Sigmoid colon (tissue), 7 donors: ENCODE data around the gene UBE3B. TPM values are rescaled to one million over a fixed set of nuclear protein-coding genes. Genes with fewer than 3 reads are reported as not detected.

Experiments
- DNase-seq: peaks from one replicate; pipeline ENCODE4 v3.0.0-alpha.2; 2019
- H3K27ac ChIP-seq, 4 donors: fragments of 200-600 bp; sonication (generic); one replicate each; pipeline ENCODE4 v1.5.1; 2016 to 2019; ENCODE audit warnings: mild to moderate bottlenecking in 1 of 4
- H3K27me3 ChIP-seq, 3 donors: fragments of 200-600 bp; sonication (generic); one replicate each; pipeline ENCODE4 v1.5.1; 2019; ENCODE audit warnings: mild to moderate bottlenecking in 1 of 3
- H3K36me3 ChIP-seq, 4 donors: fragments of 200-600 bp; sonication (generic); one replicate each; pipeline ENCODE4 v1.5.1; 2016 to 2019
- H3K4me1 ChIP-seq, 4 donors: fragments of 200-600 bp; sonication (generic); one replicate each; pipeline ENCODE4 v1.5.1; 2017 to 2019
- H3K4me3 ChIP-seq, 4 donors: fragments of 200-600 bp; sonication (generic); one replicate each; pipeline ENCODE4 v1.5.1; 2017 to 2019; ENCODE audit warnings: mild to moderate bottlenecking in 2 of 4, moderate library complexity in 1 of 4
- H3K9me3 ChIP-seq, 4 donors: fragments of 200-600 bp in 3 of 4; sonication (generic) in 3 of 4; one replicate each; pipeline versions ENCODE4 v1.5.1 to v1.6.1; 2013 to 2019
- CTCF ChIP-seq, 4 experiments: fragments of 450-650 bp in 3 of 4; fragments of 200-600 bp in 1 of 4; IDR thresholded peaks; one replicate each; pipeline ENCODE4 v1.5.1; 2016 to 2019; ENCODE audit warnings: antibody characterized with exemption in 4 of 4, mild to moderate bottlenecking in 3 of 4, moderate library complexity in 2 of 4
- EP300 ChIP-seq, 4 donors: sonication (generic); formaldehyde crosslinking; IDR thresholded peaks; one replicate each; pipeline ENCODE4 v1.6.1; 2017; ENCODE audit warnings: antibody characterized with exemption in 4 of 4
- POLR2A ChIP-seq, 2 donors: fragments of 450-650 bp; IDR thresholded peaks; one replicate each; pipeline ENCODE4 v1.6.1; 2016; ENCODE audit warnings: antibody characterized with exemption in 2 of 2, mild to moderate bottlenecking in 2 of 2, moderate library complexity in 2 of 2
- POLR2AphosphoS5 ChIP-seq, 4 donors: sonication (generic); formaldehyde crosslinking; IDR thresholded peaks; one replicate each; pipeline ENCODE4 v1.6.1; 2017; ENCODE audit warnings: antibody characterized with exemption in 4 of 4
- WGBS, 2 donors: extraction: QIAGEN DNeasy Blood & Tissue Kit; methylation state at CpG; one replicate each; pipeline ENCODE4 v1.1.7; 2013; 5-methylcytosine and 5-hydroxymethylcytosine counted together
- intact Hi-C: fragments of 100-400 bp; cut with DNase I; formaldehyde crosslinking; loops from one replicate; pipeline ENCODE4 v1.15.1; 2023
- polyA plus RNA-seq, 3 donors: library from polyadenylated mRNA; stranded (reverse); fragments of 200-250 nt; gene quantifications; one replicate each; pipeline ENCODE4 v1.2.3, GENCODE V29; 2013
- total RNA-seq, 4 donors: library from RNA; depleted of rRNA; stranded (reverse); fragments of >200 nt; gene quantifications; one replicate each; pipeline ENCODE4 v1.1.0, GENCODE V29; 2016
- donor health status: healthy with polysubstance abuse.
- donor health status: Bipolar disorder and iron deficiency.
- donor health status: healthy.

UBE3B gene
- total and polyA plus RNA-seq, 7 donors, result 15.3 to 67.7 (median 48.4) TPM

- WGBS, 2 donors, result 96 to 97% methylated on average over 10 of the region's 10 CpGs
- no peak overlapping the region for H3K27ac ChIP-seq
- TF ChIP-seq POLR2A (IDR thresholded peaks at IDR 0.05) (no peak), CTCF (IDR thresholded peaks at IDR 0.05) (no peak), POLR2AphosphoS5 (IDR thresholded peaks at IDR 0.05) (no peak), EP300 (IDR thresholded peaks at IDR 0.05) (no peak)
- no peaks in the 10 kb centered on the region for H3K27me3 ChIP-seq
- DNase-seq, result no peak
- H3K9me3 ChIP-seq, result no peaks in the 10 kb centered on the region
- H3K36me3 ChIP-seq, result peaks cover 0 to 37% (median 4%) of the 10 kb centered on the region in 4 donors
- intact Hi-C loops, result no loop called here
- no peaks in the 10 kb centered on the region for H3K4me1 ChIP-seq
- H3K4me3 ChIP-seq, result no peak overlapping the region
Measured at GRCh38 chr12:109559601-109560000, 82.2 kb downstream of the UBE3B start.

- no peaks in the 10 kb centered on the region for H3K4me1 ChIP-seq
- H3K4me3 ChIP-seq, result no peak overlapping the region
- WGBS, 2 donors, result 88 to 94% methylated on average over 30 of the region's 30 CpGs
- H3K36me3 ChIP-seq, result peaks cover 0 to 52% (median 5%) of the 10 kb centered on the region in 4 donors
- H3K9me3 ChIP-seq, result no peaks in the 10 kb centered on the region
- TF ChIP-seq CTCF (IDR thresholded peaks at IDR 0.05) (no peak), POLR2A (IDR thresholded peaks at IDR 0.05) (no peak), POLR2AphosphoS5 (IDR thresholded peaks at IDR 0.05) (no peak), EP300 (IDR thresholded peaks at IDR 0.05) (no peak)
- DNase-seq, result no peak
- H3K27ac ChIP-seq, result no peak overlapping the region
- no peaks in the 10 kb centered on the region for H3K27me3 ChIP-seq
- intact Hi-C loops, result no loop called here
Measured at GRCh38 chr12:109560867-109561710, 83.7 kb downstream of the UBE3B start.

GRCh38 chr12:109561711-109562030, 84.2 kb downstream of the UBE3B start:
- Histone ChIP-seq H3K36me3 (peaks cover 0 to 57% (median 7%) of the 10 kb centered on the region in 4 donors), H3K9me3 (no peaks in the 10 kb centered on the region), H3K4me3 (no peak overlapping the region), H3K4me1 (no peaks in the 10 kb centered on the region), H3K27me3 (no peaks in the 10 kb centered on the region), H3K27ac (no peak overlapping the region)
- DNase-seq, result no peak
- intact Hi-C loops, result no loop called here
- 97% methylated on average over 10 of the region's 10 CpGs for WGBS, 2 donors
- TF ChIP-seq POLR2A (IDR thresholded peaks at IDR 0.05) (no peak), CTCF (IDR thresholded peaks at IDR 0.05) (no peak), POLR2AphosphoS5 (IDR thresholded peaks at IDR 0.05) (no peak), EP300 (IDR thresholded peaks at IDR 0.05) (no peak)

- no peak overlapping the region for H3K4me3 ChIP-seq
- peaks cover 0 to 69% (median 9%) of the 10 kb centered on the region in 4 donors for H3K36me3 ChIP-seq
- H3K9me3 ChIP-seq, result no peaks in the 10 kb centered on the region
- no peak for DNase-seq
- TF ChIP-seq EP300 (IDR thresholded peaks at IDR 0.05), result no peak
- no peak for TF ChIP-seq POLR2A (IDR thresholded peaks at IDR 0.05)
- no peak for TF ChIP-seq POLR2AphosphoS5 (IDR thresholded peaks at IDR 0.05)
- TF ChIP-seq CTCF (IDR thresholded peaks at IDR 0.05), result no peak
- 94 to 96% methylated on average over 4 of the region's 4 CpGs for WGBS, 2 donors
- H3K4me1 ChIP-seq, result no peaks in the 10 kb centered on the region
- no peak overlapping the region for H3K27ac ChIP-seq
- intact Hi-C loops, result no loop called here
- no peaks in the 10 kb centered on the region for H3K27me3 ChIP-seq
Measured at GRCh38 chr12:109562871-109563270, 85.4 kb downstream of the UBE3B start.
